HEK293 (cell line): Measurements from ENCODE around the gene LRRC23.
A peak's percentile ranks its signal among the peaks of the same experiment; 100 is the strongest.
"Not testable (repeated sequence)": the region's sequence is repeated elsewhere in the genome, so short reads cannot be mapped to it uniquely, and the experiment has no call there.

Experiments used
- CTCF ChIA-PET: fragments of 350-600 bp; formaldehyde crosslinking; extraction: SDS; loops from one replicate; lab custom pipeline; 2021; ENCODE audit warnings: antibody characterized with exemption; lab: Yijun Ruan, JAX
- POLR2A ChIA-PET: fragments of 300-600 bp; formaldehyde crosslinking; extraction: SDS; loops from one replicate; lab custom pipeline; 2020; ENCODE audit warnings: antibody characterized with exemption, inconsistent platforms; lab: Yijun Ruan, JAX
- H3K27ac ChIP-seq: fragments of 200-500 bp; sonication (Bioruptor generic); 2 replicates; pipeline ENCODE4 v1.5.1; 2014; ENCODE audit warnings: low read depth, low read length, control low read depth, inconsistent platforms; ENCODE audit errors: extremely low read depth
- H3K36me3 ChIP-seq, 2 experiments: fragments of 200-500 bp in 1 of 2; sonication (Bioruptor generic) in 1 of 2; 1 replicate in 1 of 2; 2 replicates in 1 of 2; pipeline ENCODE4 v1.5.1; 2014 to 2017; ENCODE audit warnings: inconsistent platforms in 2 of 2, low read length in 2 of 2; ENCODE audit not compliant: control insufficient read depth in 2 of 2, insufficient read depth in 1 of 2
- H3K4me1 ChIP-seq: fragments of 200-500 bp; sonication (Bioruptor generic); 2 replicates; pipeline ENCODE4 v1.5.1; 2014; ENCODE audit warnings: mild to moderate bottlenecking, low read length, inconsistent platforms; ENCODE audit not compliant: control insufficient read depth, insufficient read depth
- H3K4me3 ChIP-seq: 2 replicates; pipeline ENCODE4 v1.5.1; 2011; ENCODE audit warnings: low read depth, mild to moderate bottlenecking, control low read depth, low read length, moderate library complexity
- H3K9me3 ChIP-seq: fragments of 200-500 bp; sonication (Bioruptor generic); 2 replicates; pipeline ENCODE4 v1.5.1; 2014; ENCODE audit warnings: low read depth, low read length, inconsistent platforms; ENCODE audit not compliant: control insufficient read depth, insufficient read depth
- GLI2 ChIP-seq: fragments of 450-650 bp; formaldehyde crosslinking; IDR thresholded peaks from 2 replicates; pipeline ENCODE4; 2017; ENCODE audit warnings: missing biosample characterization, missing genetic modification characterization, low read depth, borderline replicate concordance
- HOXD13 ChIP-seq: sonication (generic); formaldehyde crosslinking; IDR thresholded peaks from 2 replicates; pipeline ENCODE4 v1.8.0; 2022; ENCODE audit warnings: missing genetic modification reagents, borderline replicate concordance
- SCRT2 ChIP-seq: fragments of 450-650 bp; formaldehyde crosslinking; IDR thresholded peaks from 2 replicates; pipeline ENCODE4 v1.5.1; 2016; ENCODE audit warnings: missing biosample characterization, missing genetic modification characterization
- YY2 ChIP-seq: fragments of 450-650 bp; formaldehyde crosslinking; IDR thresholded peaks from 2 replicates; pipeline ENCODE4 v1.5.1; 2016; ENCODE audit warnings: missing biosample characterization, missing genetic modification characterization
- ZBTB17 ChIP-seq: fragments of 450-650 bp; formaldehyde crosslinking; IDR thresholded peaks from 2 replicates; pipeline ENCODE4 v1.5.1; 2016; ENCODE audit warnings: missing biosample characterization, missing genetic modification characterization
- ZBTB8A ChIP-seq: fragments of 450-650 bp; formaldehyde crosslinking; IDR thresholded peaks from 2 replicates; pipeline ENCODE4 v1.5.1; 2016; ENCODE audit warnings: missing biosample characterization, missing genetic modification characterization
- ZNF335 ChIP-seq: fragments of 450-650 bp; formaldehyde crosslinking; conservative IDR thresholded peaks from 2 replicates; pipeline ENCODE4 v1.5.1; 2016; ENCODE audit warnings: missing biosample characterization, missing genetic modification characterization
- ZNF366 ChIP-seq: fragments of 450-650 bp; formaldehyde crosslinking; conservative IDR thresholded peaks from 2 replicates; pipeline ENCODE4 v1.5.1; 2016; ENCODE audit warnings: missing biosample characterization, missing genetic modification characterization
- ZNF600 ChIP-seq: fragments of 450-650 bp; formaldehyde crosslinking; IDR thresholded peaks from 2 replicates; pipeline ENCODE4 v1.5.1; 2016; ENCODE audit warnings: missing biosample characterization, missing genetic modification characterization
- ZNF623 ChIP-seq: fragments of 450-650 bp; formaldehyde crosslinking; IDR thresholded peaks from 2 replicates; pipeline ENCODE4 v1.5.1; 2016; ENCODE audit warnings: missing biosample characterization, missing genetic modification characterization
- ZNF629 ChIP-seq: fragments of 450-650 bp; formaldehyde crosslinking; IDR thresholded peaks from 2 replicates; pipeline ENCODE4 v1.5.1; 2017; ENCODE audit warnings: missing biosample characterization, missing genetic modification characterization
- ZSCAN23 ChIP-seq: fragments of 450-650 bp; formaldehyde crosslinking; IDR thresholded peaks from 2 replicates; pipeline ENCODE4 v1.5.1; 2016; ENCODE audit warnings: missing biosample characterization, missing genetic modification characterization
- TF ChIP-seq, protein P1 (sequence below): fragments of 450-650 bp; formaldehyde crosslinking; IDR thresholded peaks from 2 replicates; pipeline ENCODE4 v1.5.1; 2017; ENCODE audit warnings: missing biosample characterization, missing genetic modification characterization
- TF ChIP-seq, protein P2 (sequence below): fragments of 450-650 bp; formaldehyde crosslinking; IDR thresholded peaks from 2 replicates; pipeline ENCODE4 v1.5.1; 2016; ENCODE audit warnings: missing biosample characterization, missing genetic modification characterization, low read depth
- TF ChIP-seq, protein P3 (sequence below): fragments of 450-650 bp; formaldehyde crosslinking; IDR thresholded peaks from 2 replicates; pipeline ENCODE4 v1.5.1; 2016; ENCODE audit warnings: missing biosample characterization, missing genetic modification characterization
- TF ChIP-seq, protein P4 (sequence below): fragments of 450-650 bp; formaldehyde crosslinking; conservative IDR thresholded peaks from 2 replicates; pipeline ENCODE4 v1.5.1; 2016; ENCODE audit warnings: low read depth, missing biosample characterization, missing genetic modification characterization

LRRC23 gene

DNA sequence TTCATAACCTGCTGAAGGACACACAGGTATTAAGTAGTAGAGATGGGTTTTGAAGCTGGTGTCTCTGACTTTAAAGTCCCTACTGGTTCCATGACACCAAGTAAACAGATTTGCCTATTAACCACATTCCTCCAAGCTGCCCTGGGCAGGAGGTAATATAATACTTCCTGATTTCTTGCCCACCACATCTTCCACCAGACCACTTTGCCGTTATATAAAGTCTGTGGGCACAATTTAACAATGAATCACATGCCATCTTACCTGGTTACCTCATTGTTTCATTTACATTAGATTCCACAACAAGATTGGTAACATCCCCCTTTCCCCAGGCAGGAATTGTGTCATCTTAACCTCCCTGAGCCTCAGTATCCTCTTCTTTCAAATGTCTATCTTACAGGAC, 900 bp upstream of the LRRC23 start:
- POLR2A ChIA-PET, result interaction anchor here (0.6 to 2.6 kb wide), 7 partner anchors 10 to 180 kb away, joined by 3 to 10 read pairs (median 7); partner anchors contain the start of genes COPS7A, SPSB2, TPI1 and USP5
- H3K4me1 ChIP-seq, result peaks cover 13% of the 10 kb centered on the region; the same call in 1 of the 2 replicates

DNA sequence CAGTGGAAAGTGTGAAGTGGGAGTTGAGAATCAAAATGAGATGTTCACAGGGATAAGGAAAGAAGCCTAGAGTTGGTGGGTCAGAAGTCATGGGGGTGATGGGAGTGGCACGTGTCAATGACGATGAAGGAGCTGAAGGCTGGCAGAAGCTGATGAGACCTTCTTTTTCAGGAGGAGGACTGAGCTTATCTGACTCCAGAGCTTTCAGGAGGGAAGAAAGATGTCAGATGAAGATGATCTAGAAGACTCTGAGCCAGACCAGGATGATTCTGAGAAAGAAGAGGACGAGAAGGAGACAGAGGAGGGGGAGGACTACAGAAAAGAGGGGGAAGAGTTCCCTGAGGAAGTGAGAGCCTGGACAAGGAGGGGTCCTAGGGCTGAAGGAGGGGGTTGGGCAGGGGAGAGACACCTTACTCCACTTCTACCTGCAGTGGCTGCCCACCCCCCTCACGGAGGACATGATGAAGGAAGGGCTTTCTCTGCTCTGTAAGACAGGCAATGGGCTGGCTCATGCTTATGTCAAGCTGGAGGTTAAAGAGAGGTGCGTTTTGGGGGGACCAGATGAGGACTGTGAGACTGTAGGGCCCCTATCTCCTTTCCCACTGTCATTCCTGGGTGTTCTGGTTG, 905 bp downstream of the LRRC23 start:
- TF ChIP-seq SCRT2 (tag by site-specific recombination) (no peak), HOXD13 (CRISPR knock-in tag) (0 out of 2 replicates have a peak, but pooled peaks have one; percentile 23), YY2 (no peak), ZBTB8A (tag by site-specific recombination) (no peak), ZBTB17 (tag by site-specific recombination) (peak; percentile 65)
- TF ChIP-seq, protein P1, sequence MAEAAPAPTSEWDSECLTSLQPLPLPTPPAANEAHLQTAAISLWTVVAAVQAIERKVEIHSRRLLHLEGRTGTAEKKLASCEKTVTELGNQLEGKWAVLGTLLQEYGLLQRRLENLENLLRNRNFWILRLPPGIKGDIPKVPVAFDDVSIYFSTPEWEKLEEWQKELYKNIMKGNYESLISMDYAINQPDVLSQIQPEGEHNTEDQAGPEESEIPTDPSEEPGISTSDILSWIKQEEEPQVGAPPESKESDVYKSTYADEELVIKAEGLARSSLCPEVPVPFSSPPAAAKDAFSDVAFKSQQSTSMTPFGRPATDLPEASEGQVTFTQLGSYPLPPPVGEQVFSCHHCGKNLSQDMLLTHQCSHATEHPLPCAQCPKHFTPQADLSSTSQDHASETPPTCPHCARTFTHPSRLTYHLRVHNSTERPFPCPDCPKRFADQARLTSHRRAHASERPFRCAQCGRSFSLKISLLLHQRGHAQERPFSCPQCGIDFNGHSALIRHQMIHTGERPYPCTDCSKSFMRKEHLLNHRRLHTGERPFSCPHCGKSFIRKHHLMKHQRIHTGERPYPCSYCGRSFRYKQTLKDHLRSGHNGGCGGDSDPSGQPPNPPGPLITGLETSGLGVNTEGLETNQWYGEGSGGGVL (tag by site-specific recombination), result no peak
- ChIA-PET POLR2A (interaction anchor here (0.6 to 2.5 kb wide), 10 partner anchors 8 to 182 kb away, joined by 4 to 10 read pairs (median 6); partner anchors contain the start of genes C12orf57, COPS7A, ENO2 and RNU7-1), CTCF (interaction anchor here (0.7 to 1.5 kb wide), 4 partner anchors 8 to 35 kb away, joined by 3 to 7 read pairs (median 6); partner anchors contain the start of gene SPSB2)
- H3K27ac ChIP-seq, result no peak overlapping the region
- H3K4me3 ChIP-seq, result peak overlapping the region; percentile 42; the same call in 1 of the 2 replicates
- peaks cover 10% of the 10 kb centered on the region; the same call in 1 of the 2 replicates for H3K4me1 ChIP-seq
- H3K36me3 ChIP-seq, result no peaks in the 10 kb centered on the region
- H3K9me3 ChIP-seq, result no peaks in the 10 kb centered on the region

More for the DNA sequence above, 900 bp upstream of the LRRC23 start:
- TF ChIP-seq SCRT2 (tag by site-specific recombination) (no peak), GLI2 (tag by site-specific recombination) (no peak), ZNF629 (0 out of 2 replicates have a peak, but pooled peaks have one; percentile 11), ZNF335 (tag by site-specific recombination) (no peak; the same call in 1 of the 2 replicates), ZNF623 (tag by site-specific recombination) (no peak), ZSCAN23 (tag by site-specific recombination) (no peak), ZNF366 (tag by site-specific recombination) (peak; percentile 42; the same call in 1 of the 2 replicates), ZNF600 (tag by site-specific recombination) (peak; percentile 82)
- TF ChIP-seq, protein P2, sequence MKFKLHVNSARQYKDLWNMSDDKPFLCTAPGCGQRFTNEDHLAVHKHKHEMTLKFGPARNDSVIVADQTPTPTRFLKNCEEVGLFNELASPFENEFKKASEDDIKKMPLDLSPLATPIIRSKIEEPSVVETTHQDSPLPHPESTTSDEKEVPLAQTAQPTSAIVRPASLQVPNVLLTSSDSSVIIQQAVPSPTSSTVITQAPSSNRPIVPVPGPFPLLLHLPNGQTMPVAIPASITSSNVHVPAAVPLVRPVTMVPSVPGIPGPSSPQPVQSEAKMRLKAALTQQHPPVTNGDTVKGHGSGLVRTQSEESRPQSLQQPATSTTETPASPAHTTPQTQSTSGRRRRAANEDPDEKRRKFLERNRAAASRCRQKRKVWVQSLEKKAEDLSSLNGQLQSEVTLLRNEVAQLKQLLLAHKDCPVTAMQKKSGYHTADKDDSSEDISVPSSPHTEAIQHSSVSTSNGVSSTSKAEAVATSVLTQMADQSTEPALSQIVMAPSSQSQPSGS, result peak; percentile 50; the same call in 1 of the 2 replicates
- TF ChIP-seq, protein P3, sequence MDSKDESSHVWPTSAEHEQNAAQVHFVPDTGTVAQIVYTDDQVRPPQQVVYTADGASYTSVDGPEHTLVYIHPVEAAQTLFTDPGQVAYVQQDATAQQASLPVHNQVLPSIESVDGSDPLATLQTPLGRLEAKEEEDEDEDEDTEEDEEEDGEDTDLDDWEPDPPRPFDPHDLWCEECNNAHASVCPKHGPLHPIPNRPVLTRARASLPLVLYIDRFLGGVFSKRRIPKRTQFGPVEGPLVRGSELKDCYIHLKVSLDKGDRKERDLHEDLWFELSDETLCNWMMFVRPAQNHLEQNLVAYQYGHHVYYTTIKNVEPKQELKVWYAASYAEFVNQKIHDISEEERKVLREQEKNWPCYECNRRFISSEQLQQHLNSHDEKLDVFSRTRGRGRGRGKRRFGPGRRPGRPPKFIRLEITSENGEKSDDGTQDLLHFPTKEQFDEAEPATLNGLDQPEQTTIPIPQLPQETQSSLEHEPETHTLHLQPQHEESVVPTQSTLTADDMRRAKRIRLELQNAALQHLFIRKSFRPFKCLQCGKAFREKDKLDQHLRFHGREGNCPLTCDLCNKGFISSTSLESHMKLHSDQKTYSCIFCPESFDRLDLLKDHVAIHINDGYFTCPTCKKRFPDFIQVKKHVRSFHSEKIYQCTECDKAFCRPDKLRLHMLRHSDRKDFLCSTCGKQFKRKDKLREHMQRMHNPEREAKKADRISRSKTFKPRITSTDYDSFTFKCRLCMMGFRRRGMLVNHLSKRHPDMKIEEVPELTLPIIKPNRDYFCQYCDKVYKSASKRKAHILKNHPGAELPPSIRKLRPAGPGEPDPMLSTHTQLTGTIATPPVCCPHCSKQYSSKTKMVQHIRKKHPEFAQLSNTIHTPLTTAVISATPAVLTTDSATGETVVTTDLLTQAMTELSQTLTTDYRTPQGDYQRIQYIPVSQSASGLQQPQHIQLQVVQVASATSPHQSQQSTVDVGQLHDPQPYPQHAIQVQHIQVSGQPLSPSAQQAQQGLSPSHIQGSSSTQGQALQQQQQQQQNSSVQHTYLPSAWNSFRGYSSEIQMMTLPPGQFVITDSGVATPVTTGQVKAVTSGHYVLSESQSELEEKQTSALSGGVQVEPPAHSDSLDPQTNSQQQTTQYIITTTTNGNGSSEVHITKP (tag by site-specific recombination), result peak; percentile 37
- TF ChIP-seq, protein P4, sequence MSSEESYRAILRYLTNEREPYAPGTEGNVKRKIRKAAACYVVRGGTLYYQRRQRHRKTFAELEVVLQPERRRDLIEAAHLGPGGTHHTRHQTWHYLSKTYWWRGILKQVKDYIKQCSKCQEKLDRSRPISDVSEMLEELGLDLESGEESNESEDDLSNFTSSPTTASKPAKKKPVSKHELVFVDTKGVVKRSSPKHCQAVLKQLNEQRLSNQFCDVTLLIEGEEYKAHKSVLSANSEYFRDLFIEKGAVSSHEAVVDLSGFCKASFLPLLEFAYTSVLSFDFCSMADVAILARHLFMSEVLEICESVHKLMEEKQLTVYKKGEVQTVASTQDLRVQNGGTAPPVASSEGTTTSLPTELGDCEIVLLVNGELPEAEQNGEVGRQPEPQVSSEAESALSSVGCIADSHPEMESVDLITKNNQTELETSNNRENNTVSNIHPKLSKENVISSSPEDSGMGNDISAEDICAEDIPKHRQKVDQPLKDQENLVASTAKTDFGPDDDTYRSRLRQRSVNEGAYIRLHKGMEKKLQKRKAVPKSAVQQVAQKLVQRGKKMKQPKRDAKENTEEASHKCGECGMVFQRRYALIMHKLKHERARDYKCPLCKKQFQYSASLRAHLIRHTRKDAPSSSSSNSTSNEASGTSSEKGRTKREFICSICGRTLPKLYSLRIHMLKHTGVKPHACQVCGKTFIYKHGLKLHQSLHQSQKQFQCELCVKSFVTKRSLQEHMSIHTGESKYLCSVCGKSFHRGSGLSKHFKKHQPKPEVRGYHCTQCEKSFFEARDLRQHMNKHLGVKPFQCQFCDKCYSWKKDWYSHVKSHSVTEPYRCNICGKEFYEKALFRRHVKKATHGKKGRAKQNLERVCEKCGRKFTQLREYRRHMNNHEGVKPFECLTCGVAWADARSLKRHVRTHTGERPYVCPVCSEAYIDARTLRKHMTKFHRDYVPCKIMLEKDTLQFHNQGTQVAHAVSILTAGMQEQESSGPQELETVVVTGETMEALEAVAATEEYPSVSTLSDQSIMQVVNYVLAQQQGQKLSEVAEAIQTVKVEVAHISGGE, result peak; percentile 42; the same call in 1 of the 2 replicates
- H3K36me3 ChIP-seq, result no peaks in the 10 kb centered on the region
- H3K4me3 ChIP-seq, result no peak overlapping the region
- CTCF ChIA-PET, result interaction anchor here (1.2 to 2.3 kb wide), 2 partner anchors 12 to 22 kb away, joined by 8 to 9 read pairs; no protein-coding TSS in a partner anchor
- H3K9me3 ChIP-seq, result no peaks in the 10 kb centered on the region
- H3K27ac ChIP-seq, result peak overlapping the region; percentile 57; the same call in 1 of the 2 replicates

DNA sequence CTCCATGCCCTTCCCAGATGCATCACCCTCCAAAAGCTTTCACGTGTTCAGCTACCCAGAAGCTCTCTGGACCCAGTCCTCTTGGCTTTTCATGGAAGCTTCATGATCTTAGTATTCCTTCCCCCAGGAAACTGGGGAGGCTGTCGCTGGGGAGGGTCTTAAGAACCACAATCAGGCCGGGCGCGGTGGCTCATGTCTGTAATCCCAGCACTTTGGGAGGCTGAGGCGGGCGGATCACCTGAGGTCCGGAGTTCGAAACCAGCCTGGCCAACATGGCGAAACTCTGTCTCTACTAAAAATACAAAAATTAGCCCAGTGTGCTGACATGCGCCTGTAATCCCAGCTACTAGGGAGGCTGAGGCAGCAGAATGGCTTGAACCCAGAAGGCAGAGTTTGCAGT, 3.5 kb downstream of the LRRC23 start:
- ChIA-PET POLR2A (interaction anchor here (1.2 to 2.5 kb wide), 3 partner anchors 17 to 56 kb away, joined by 4 to 10 read pairs (median 5); partner anchors contain the start of genes SPSB2 and USP5), CTCF (interaction anchor here (0.6 to 3.2 kb wide), 4 partner anchors 15 to 267 kb away, joined by 3 to 11 read pairs (median 4); no protein-coding TSS in a partner anchor)
- H3K27ac ChIP-seq, H3K9me3 ChIP-seq, H3K4me3 ChIP-seq, H3K36me3 ChIP-seq: not testable (repeated sequence)
- peaks cover 10% of the 10 kb centered on the region; the same call in 1 of the 2 replicates for H3K4me1 ChIP-seq
